Measurements from ENCODE around the gene KPNA1.
"Not testable (repeated sequence)": the region's sequence is repeated elsewhere in the genome, so short reads cannot be mapped to it uniquely, and the experiment has no call there.

Gene KPNA1

DNA sequence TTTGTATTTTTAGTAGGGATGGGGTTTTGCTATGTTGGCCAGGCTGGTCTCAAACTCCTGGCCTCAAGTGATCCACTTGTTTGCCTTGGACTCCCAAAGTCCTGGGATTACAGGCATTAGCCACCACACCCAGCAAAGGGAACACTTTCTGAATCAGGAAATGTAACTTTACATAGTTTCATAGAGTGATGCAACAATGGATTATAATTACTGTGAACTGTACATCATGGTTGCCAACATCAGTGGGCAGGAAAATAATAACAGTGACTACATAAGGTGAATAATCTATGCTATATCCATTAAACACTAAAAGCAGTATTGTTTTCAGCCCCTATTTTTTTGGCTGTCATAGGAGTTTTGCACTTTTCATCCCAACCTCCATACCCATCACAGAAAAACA, 5.0 kb upstream of the KPNA1 start:
- DNase-seq (ENCODE audit: low spot score): no peak

GRCh38 chr3:122516846-122517360, 2.2 kb upstream of the KPNA1 start:
- no peak for DNase-seq (ENCODE audit: low spot score)

DNA sequence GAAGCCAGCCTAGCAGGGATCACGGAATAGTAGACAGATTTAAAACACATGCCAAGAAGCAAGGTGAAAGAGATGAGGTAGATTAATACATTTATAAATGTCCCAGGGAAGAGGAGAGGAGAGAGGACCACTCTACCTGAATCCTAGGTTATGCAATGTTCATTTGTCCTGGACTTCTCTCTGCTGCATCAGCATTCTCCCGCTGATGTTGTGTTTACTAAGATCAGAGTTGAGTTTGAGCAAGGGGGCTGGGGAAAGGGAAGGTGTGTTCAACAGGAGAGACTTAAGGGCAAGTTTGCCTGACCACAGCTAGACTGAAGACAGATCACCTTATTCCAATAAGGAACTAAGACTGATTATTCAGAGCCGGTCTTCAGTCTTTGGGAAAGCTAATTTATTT, 1.1 kb upstream of the KPNA1 start:
- no peak for DNase-seq (ENCODE audit: low spot score)

DNA sequence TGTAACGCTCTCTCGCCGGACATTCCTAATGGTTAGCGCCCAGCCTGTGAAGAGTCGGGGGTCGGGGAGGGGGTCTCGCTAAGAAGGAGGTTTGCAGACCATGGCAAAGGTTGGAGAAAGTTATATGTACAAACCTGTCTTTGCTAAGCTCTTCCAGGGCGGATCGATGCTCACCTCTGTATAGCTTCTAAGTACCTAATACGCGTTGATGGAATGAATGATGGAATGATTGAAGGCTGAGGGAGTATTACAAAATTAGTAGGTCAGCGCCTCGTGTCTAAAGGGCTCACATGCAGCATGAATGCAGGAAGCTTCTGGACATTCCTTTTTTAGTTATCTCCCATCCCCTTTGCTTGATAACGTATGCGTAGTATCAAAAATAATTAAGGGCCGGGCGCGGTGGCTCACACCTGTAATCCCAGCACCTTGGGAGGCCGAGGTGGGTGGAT, 305 bp upstream of the KPNA1 start:
- no peak for DNase-seq (ENCODE audit: low spot score)

- no peak for DNase-seq (ENCODE audit: low spot score)
Observed at GRCh38 chr3:122513386-122514122, 1.2 kb downstream of the KPNA1 start.

GRCh38 chr3:122512284-122512683, 2.5 kb downstream of the KPNA1 start:
- DNase-seq (ENCODE audit: low spot score): no peak

DNA sequence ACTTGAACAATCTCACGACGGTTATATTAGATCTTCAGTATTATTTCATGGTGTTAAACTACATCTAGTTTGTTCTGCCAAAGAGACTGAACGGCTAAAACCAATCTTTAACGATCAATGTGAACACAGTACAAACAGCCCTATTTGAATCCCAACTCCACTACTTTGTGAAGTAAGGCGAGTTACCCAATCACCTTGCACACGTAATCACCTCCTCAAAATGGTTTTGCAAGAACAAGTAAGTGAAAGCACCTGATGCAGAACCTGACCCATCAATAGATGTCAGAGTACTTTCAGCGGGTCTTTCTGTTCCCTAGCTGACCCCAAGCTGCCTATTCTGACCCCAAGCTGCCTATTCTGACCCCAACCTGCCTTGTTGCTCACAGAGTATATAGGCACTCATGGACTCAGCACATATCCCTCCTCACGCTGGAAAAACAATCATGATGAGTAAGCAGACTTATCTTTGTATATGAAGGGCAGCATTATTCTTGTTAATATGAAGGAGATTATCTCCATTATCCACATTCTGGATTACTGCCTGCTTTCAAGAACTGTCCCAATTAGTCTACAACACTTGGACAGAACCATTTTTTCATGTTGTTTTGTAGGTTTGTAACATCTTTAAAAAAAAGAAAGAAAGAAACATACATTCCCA, 3.7 kb downstream of the KPNA1 start:
- DNase-seq (ENCODE audit: low spot score): no peak

- not testable (repeated sequence) for DNase-seq (ENCODE audit: low spot score)
Observed at GRCh38 chr3:122508944-122509343, 5.8 kb downstream of the KPNA1 start.

DNA sequence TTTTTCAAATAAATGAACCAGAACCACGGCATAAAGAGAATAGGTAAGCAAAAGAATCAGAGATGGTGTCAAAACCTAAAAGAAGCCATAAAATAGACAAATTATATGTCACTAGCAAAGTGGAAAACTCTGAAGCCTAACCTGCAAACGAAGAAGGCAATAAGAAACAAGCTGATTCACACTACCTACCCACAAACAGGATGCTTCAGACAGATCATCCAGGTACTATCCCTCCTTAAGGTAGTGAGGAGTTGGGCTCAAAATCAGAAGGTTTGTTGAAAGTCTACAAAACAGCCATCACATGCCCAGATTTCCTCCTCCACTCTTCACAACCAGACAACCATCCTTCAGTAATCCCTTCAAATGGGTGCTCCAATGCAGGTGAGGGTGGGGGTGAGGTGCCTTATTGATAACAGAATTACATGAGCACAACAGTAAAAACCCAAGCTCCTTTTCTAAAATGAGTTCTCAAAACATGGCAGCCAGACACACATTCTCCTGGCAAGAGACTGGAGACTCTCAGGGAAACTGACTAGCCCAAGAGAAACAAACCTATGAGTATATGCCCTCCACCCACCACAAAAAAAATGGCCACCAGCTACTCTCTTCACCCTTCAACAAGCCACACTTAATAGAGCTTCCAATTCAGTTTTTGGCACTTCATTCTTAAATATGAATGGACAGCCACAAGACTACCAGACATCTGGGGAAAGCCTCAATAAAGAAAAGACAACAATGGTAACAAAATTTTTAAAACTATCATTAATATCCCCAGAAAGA, 6.4 kb downstream of the KPNA1 start:
- peak; percentile 18 for DNase-seq (ENCODE audit: low spot score)

DNA sequence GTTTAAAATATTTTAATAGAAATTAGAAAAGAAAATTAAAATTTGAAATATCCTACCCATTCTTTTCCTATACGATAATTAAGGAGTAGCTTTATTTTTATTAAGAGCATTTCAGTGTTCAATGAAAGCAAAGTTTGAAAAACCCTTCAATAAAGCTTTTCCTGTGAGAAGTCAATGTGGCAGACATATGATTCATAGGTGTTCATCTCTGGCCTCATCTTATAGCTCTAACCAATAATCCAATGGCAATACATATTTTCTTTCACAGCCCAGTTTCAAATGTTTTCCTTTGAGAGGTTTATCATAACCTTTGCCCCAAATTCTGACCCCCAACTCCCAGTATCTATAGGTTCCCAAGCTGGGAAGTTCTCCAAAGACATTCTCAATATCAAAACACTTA, 8.3 kb downstream of the KPNA1 start:
- DNase-seq (ENCODE audit: low spot score): peak; percentile 12

- DNase-seq (ENCODE audit: low spot score): no peak
Observed at GRCh38 chr3:122505676-122506075, 9.1 kb downstream of the KPNA1 start.

DNA sequence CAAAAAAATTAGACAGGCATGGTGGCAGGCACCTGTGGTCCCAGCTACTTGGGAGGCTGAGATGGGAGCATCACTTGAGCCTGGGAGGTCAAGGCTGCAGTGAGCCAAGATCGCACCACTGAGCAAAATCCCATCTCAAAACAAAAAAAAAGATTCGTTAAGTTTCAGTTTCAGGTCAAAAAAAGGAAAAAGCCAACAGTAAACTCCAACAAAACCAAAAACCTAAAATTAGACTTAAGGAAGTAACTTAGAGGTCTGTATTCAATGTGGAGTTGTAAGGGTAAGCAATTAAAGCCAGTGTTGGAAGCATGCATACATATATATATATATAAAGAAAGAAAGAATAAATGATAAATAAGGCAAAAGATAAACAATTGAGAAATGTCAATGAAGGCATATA, 11.8 kb downstream of the KPNA1 start:
- no peak for DNase-seq (ENCODE audit: low spot score)

GRCh38 chr3:122502139-122502538, 12.6 kb downstream of the KPNA1 start:
- peak; percentile 15 for DNase-seq (ENCODE audit: low spot score)

GRCh38 chr3:122500964-122501363, 13.8 kb downstream of the KPNA1 start:
- not testable (repeated sequence) for DNase-seq (ENCODE audit: low spot score)

- no peak for DNase-seq (ENCODE audit: low spot score)
Observed at GRCh38 chr3:122498152-122498551, 16.6 kb downstream of the KPNA1 start.

DNA sequence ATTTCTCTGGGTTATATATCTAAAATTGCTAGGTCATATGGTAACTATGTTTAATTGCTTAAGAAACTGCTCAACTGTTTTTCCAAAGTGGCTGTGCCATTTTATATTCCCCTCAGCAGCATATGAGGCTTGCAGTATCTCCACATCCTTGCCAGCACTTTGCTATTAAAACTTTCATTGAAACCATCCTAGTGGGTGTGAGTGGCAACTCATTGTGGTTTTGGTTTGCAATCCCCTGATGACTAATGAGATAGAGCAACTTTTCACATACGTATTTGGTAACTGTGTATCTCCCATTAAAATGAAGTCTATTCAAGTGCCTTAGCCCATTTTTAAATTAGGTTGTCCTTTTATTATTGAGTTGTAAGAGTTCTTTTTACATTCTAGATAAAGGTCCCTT, 17.3 kb downstream of the KPNA1 start:
- peak; percentile 65 for DNase-seq (ENCODE audit: low spot score)

DNA sequence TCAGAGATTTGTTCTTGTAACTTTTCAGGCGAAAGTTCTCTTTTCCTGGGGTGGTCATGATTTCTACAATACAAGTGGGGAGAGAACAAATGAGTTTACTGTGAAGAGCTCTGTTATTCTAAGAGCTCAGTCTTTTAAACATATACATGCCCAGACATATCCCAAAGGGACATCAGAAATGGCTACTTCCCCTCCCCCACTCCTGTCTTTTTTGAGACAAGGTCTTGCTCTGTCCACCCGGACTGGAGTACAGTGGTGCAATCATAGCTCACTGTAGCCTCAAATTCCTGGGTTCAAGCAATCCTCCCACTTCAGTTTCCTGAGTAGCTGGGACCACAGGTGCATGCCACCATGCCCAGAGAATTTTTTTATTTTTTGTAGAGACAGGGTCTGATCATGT, 18.2 kb downstream of the KPNA1 start:
- no peak for DNase-seq (ENCODE audit: low spot score)

GRCh38 chr3:122493296-122493695, 21.4 kb downstream of the KPNA1 start:
- no peak for DNase-seq (ENCODE audit: low spot score)

GRCh38 chr3:122488262-122488973, 26.3 kb downstream of the KPNA1 start:
- DNase-seq (ENCODE audit: low spot score): no peak

DNA sequence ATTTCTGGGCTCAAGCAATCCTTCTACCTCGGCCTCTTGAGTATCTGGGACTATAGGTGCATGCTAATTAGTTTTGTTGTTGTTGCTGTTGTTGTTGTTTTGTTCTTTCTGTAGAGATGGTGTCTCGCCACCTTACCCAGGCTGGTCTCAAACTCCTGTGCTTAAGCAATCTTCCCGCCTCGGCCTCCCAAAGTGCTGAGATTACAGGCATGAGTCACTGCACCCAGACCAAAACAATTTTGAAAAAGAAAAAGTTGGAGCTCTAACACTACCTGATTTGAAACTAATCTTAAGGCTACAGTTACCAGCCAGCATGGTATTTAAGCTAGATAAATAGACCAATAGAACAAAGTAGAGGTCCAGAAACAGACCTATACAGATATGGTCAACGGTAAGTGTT, 29.8 kb downstream of the KPNA1 start:
- no peak for DNase-seq (ENCODE audit: low spot score)

GRCh38 chr3:122481390-122481789, 33.3 kb downstream of the KPNA1 start:
- no peak for DNase-seq (ENCODE audit: low spot score)

DNA sequence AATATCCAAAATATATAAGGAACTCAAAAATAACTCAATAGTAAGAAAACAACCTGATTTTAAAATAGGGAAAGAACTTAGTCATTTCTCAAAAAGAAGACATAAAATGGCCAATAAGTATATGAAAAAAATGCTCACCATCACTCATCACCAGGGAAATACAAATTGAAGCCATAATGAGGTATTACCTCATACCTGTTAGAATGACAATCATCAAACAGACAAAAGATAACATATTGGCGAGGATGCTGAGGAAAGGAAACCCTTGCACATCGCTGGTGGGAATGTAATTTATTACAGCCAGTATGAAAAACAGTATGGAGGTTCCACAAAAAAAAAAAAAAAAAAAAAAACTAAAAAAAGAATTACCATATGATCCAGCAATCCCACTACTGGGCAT, 38.2 kb downstream of the KPNA1 start:
- no peak for DNase-seq (ENCODE audit: low spot score)
